MM.1S (cell line): ENCODE measurements around the gene CENPH.
A peak's percentile ranks its signal among the peaks of the same experiment; 100 is the strongest.

Source experiments
- CTCF ChIP-seq: fragments of 300-600 bp; sonication (generic); IDR thresholded peaks from 2 replicates; pipeline ENCODE4 v1.5.1; 2016; ENCODE audit warnings: antibody characterized with exemption, low read length, mixed read lengths
- EZH2 ChIP-seq: fragments of 300-600 bp; sonication (generic); optimal IDR thresholded peaks from 2 replicates; pipeline ENCODE3; 2017; ENCODE audit warnings: low read depth, mild to moderate bottlenecking, antibody characterized with exemption, low read length, mixed read lengths
- EZH2phosphoT487 ChIP-seq: fragments of 300-600 bp; sonication (generic); IDR thresholded peaks from 2 replicates; pipeline ENCODE4 v1.6.1; 2018; ENCODE audit warnings: antibody characterized with exemption, low read length

GRCh38 chr5:69166686-69167492 is 22.5 kb upstream of the CENPH start, which contains the start of gene CCNB1:
- TF ChIP-seq CTCF (0 out of 2 replicates have a peak, but pooled peaks have one; percentile 3), EZH2 (no peak), EZH2phosphoT487 (no peak)
